ENCODE measurements around the gene SLC23A2.

The SLC23A2 gene

GRCh38 chr20:4866429-4866828 lies 134.9 kb downstream of the SLC23A2 start:
- TF ChIP-seq ZFP30 (CRISPR knock-in tag; IDR thresholded peaks at IDR 0.05) (no peak), TCF4 (CRISPR knock-in tag; IDR thresholded peaks at IDR 0.05; ENCODE audit: borderline replicate concordance) (no peak), CSRNP3 (CRISPR knock-in tag; IDR thresholded peaks at IDR 0.05) (no peak), ISL1 (CRISPR knock-in tag; IDR thresholded peaks at IDR 0.05) (no peak), ZNF565 (CRISPR knock-in tag; conservative IDR thresholded peaks at IDR 0.05; ENCODE audit: low read depth) (no peak), GLIS3 (CRISPR knock-in tag; IDR thresholded peaks at IDR 0.05) (no peak), CSDC2 (CRISPR knock-in tag; IDR thresholded peaks at IDR 0.05) (no peak), RARB (CRISPR knock-in tag; IDR thresholded peaks at IDR 0.05) (no peak), ZFP3 (CRISPR knock-in tag; IDR thresholded peaks at IDR 0.05) (no peak), ARNTL (CRISPR knock-in tag; IDR thresholded peaks at IDR 0.05; ENCODE audit: borderline replicate concordance, low read depth) (no peak), ESRRG (CRISPR knock-in tag; IDR thresholded peaks at IDR 0.05) (no peak), TOX (CRISPR knock-in tag; IDR thresholded peaks at IDR 0.05; ENCODE audit: borderline replicate concordance) (no peak), BACH2 (CRISPR knock-in tag; IDR thresholded peaks at IDR 0.05; ENCODE audit: borderline replicate concordance) (no peak), ZNF8 (CRISPR knock-in tag; IDR thresholded peaks at IDR 0.05) (no peak)
- TF ChIP-seq, protein P1, sequence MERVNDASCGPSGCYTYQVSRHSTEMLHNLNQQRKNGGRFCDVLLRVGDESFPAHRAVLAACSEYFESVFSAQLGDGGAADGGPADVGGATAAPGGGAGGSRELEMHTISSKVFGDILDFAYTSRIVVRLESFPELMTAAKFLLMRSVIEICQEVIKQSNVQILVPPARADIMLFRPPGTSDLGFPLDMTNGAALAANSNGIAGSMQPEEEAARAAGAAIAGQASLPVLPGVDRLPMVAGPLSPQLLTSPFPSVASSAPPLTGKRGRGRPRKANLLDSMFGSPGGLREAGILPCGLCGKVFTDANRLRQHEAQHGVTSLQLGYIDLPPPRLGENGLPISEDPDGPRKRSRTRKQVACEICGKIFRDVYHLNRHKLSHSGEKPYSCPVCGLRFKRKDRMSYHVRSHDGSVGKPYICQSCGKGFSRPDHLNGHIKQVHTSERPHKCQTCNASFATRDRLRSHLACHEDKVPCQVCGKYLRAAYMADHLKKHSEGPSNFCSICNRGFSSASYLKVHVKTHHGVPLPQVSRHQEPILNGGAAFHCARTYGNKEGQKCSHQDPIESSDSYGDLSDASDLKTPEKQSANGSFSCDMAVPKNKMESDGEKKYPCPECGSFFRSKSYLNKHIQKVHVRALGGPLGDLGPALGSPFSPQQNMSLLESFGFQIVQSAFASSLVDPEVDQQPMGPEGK (CRISPR knock-in tag; IDR thresholded peaks at IDR 0.05; ENCODE audit: borderline replicate concordance) = no peak
- ATAC-seq = no peak

- TF ChIP-seq ARNTL (CRISPR knock-in tag; IDR thresholded peaks at IDR 0.05; ENCODE audit: borderline replicate concordance, low read depth) = no peak
- no peak for TF ChIP-seq ZNF70 (CRISPR knock-in tag; IDR thresholded peaks at IDR 0.05)
- TF ChIP-seq ESRRG (CRISPR knock-in tag; IDR thresholded peaks at IDR 0.05) = no peak
- no peak for TF ChIP-seq CSDC2 (CRISPR knock-in tag; IDR thresholded peaks at IDR 0.05)
- TF ChIP-seq ZNF565 (CRISPR knock-in tag; conservative IDR thresholded peaks at IDR 0.05; ENCODE audit: low read depth) = no peak
- TF ChIP-seq, protein P1 (CRISPR knock-in tag; IDR thresholded peaks at IDR 0.05; ENCODE audit: borderline replicate concordance) = no peak
- no peak for TF ChIP-seq OSR1 (CRISPR knock-in tag; IDR thresholded peaks at IDR 0.05)
- ATAC-seq = no peak
Measured at GRCh38 chr20:4864311-4864752, 137.0 kb downstream of the SLC23A2 start.

- no peak for ATAC-seq
- TF ChIP-seq, protein P2, sequence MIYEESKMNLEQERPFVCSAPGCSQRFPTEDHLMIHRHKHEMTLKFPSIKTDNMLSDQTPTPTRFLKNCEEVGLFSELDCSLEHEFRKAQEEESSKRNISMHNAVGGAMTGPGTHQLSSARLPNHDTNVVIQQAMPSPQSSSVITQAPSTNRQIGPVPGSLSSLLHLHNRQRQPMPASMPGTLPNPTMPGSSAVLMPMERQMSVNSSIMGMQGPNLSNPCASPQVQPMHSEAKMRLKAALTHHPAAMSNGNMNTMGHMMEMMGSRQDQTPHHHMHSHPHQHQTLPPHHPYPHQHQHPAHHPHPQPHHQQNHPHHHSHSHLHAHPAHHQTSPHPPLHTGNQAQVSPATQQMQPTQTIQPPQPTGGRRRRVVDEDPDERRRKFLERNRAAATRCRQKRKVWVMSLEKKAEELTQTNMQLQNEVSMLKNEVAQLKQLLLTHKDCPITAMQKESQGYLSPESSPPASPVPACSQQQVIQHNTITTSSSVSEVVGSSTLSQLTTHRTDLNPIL (CRISPR knock-in tag; IDR thresholded peaks at IDR 0.05; ENCODE audit: low read depth) = no peak
- TF ChIP-seq ARNTL (CRISPR knock-in tag; IDR thresholded peaks at IDR 0.05; ENCODE audit: borderline replicate concordance, low read depth) (no peak), ESRRG (CRISPR knock-in tag; IDR thresholded peaks at IDR 0.05) (no peak), ZC3H10 (CRISPR knock-in tag; IDR thresholded peaks at IDR 0.05) (no peak), GLIS3 (CRISPR knock-in tag; IDR thresholded peaks at IDR 0.05) (no peak), TOX (CRISPR knock-in tag; IDR thresholded peaks at IDR 0.05; ENCODE audit: borderline replicate concordance) (no peak)
Measured at GRCh38 chr20:4862661-4863060, 138.6 kb downstream of the SLC23A2 start.

DNA sequence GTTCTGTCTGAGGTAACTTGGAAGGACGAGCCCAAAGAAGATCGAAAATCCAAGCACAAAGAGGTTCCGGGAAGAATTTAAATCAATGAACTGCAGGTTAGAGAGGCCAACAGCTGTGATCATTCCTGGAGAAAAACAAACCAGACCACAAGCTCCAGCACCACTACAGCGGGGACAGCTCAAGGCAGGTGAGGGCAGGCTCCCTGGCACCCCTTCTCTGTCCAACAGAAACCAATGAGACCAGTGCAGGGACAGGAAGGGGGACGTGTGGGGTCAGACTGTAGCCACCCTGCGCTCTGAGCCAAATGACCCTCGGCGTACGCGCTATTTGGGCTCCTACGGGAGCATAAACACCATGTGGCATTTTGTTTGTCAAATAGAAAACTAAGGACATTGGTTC lies 139.3 kb downstream of the SLC23A2 start:
- no peak for ATAC-seq
- TF ChIP-seq TSHZ2 (CRISPR knock-in tag; IDR thresholded peaks at IDR 0.05) = no peak

All from SK-N-SH treated with all-trans-retinoic acid at 6 μM for 48 hours (cell line).